ENCODE measurements around the gene SNRPA. TPM values are rescaled to one million over a fixed set of nuclear protein-coding genes. Genes with fewer than 3 reads are reported as not detected.
A peak's percentile ranks its signal among the peaks of the same experiment; 100 is the strongest.

SNRPA gene
- total and polyA plus RNA-seq, 2 of the 13 experiments (the other 11 are each of a cell fraction or from before 2014, with no cell fraction given) = 59.6 to 162 TPM

- TF ChIP-seq, protein P1, sequence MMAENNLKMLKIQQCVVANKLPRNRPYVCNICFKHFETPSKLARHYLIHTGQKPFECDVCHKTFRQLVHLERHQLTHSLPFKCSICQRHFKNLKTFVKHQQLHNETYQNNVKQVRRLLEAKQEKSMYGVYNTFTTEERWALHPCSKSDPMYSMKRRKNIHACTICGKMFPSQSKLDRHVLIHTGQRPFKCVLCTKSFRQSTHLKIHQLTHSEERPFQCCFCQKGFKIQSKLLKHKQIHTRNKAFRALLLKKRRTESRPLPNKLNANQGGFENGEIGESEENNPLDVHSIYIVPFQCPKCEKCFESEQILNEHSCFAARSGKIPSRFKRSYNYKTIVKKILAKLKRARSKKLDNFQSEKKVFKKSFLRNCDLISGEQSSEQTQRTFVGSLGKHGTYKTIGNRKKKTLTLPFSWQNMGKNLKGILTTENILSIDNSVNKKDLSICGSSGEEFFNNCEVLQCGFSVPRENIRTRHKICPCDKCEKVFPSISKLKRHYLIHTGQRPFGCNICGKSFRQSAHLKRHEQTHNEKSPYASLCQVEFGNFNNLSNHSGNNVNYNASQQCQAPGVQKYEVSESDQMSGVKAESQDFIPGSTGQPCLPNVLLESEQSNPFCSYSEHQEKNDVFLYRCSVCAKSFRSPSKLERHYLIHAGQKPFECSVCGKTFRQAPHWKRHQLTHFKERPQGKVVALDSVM (CRISPR knock-in tag; IDR thresholded peaks at IDR 0.05) = no peak
- TF ChIP-seq, protein P2, sequence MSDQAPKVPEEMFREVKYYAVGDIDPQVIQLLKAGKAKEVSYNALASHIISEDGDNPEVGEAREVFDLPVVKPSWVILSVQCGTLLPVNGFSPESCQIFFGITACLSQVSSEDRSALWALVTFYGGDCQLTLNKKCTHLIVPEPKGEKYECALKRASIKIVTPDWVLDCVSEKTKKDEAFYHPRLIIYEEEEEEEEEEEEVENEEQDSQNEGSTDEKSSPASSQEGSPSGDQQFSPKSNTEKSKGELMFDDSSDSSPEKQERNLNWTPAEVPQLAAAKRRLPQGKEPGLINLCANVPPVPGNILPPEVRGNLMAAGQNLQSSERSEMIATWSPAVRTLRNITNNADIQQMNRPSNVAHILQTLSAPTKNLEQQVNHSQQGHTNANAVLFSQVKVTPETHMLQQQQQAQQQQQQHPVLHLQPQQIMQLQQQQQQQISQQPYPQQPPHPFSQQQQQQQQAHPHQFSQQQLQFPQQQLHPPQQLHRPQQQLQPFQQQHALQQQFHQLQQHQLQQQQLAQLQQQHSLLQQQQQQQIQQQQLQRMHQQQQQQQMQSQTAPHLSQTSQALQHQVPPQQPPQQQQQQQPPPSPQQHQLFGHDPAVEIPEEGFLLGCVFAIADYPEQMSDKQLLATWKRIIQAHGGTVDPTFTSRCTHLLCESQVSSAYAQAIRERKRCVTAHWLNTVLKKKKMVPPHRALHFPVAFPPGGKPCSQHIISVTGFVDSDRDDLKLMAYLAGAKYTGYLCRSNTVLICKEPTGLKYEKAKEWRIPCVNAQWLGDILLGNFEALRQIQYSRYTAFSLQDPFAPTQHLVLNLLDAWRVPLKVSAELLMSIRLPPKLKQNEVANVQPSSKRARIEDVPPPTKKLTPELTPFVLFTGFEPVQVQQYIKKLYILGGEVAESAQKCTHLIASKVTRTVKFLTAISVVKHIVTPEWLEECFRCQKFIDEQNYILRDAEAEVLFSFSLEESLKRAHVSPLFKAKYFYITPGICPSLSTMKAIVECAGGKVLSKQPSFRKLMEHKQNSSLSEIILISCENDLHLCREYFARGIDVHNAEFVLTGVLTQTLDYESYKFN (CRISPR knock-in tag; conservative IDR thresholded peaks at IDR 0.05) = no peak
- TF ChIP-seq TFDP1 (CRISPR knock-in tag; IDR thresholded peaks at IDR 0.05; ENCODE audit: borderline replicate concordance) (peak; percentile 78; the same call in 1 of the 2 replicates), POLR2AphosphoS5 (IDR thresholded peaks at IDR 0.05; ENCODE audit: low read depth, low read length) (peak; percentile 61), NR3C1 (CRISPR knock-in tag; IDR thresholded peaks at IDR 0.05) (no peak), SALL2 (CRISPR knock-in tag; IDR thresholded peaks at IDR 0.05) (peak; percentile 67), HOXA3 (CRISPR knock-in tag; IDR thresholded peaks at IDR 0.05) (peak; percentile 57), SNAPC5 (CRISPR knock-in tag; IDR thresholded peaks at IDR 0.05; ENCODE audit: borderline replicate concordance) (no peak), THRA (CRISPR knock-in tag; IDR thresholded peaks at IDR 0.05; ENCODE audit: borderline replicate concordance) (0 out of 2 replicates have a peak, but pooled peaks have one; percentile 4), ZNF792 (CRISPR knock-in tag; IDR thresholded peaks at IDR 0.05) (no peak), ZNF639 (CRISPR knock-in tag; conservative IDR thresholded peaks at IDR 0.05) (no peak; the same call in 1 of the 2 replicates), ARID5B (CRISPR knock-in tag; IDR thresholded peaks at IDR 0.05) (0 out of 2 replicates have a peak, but pooled peaks have one; percentile 10), EEA1 (CRISPR knock-in tag; IDR thresholded peaks at IDR 0.05; ENCODE audit: borderline replicate concordance) (peak; percentile 76; the same call in 1 of the 2 replicates), MYC (CRISPR knock-in tag; IDR thresholded peaks at IDR 0.05; ENCODE audit: borderline replicate concordance) (peak; percentile 87)
Measured at GRCh38 chr19:40750874-40751537, at the start of gene SNRPA (continued).

Data from HepG2 (cell line).